SK-N-SH (cell line): Measurements from ENCODE around the gene C10orf62. TPM values are rescaled to one million over a fixed set of nuclear protein-coding genes. Genes with fewer than 3 reads are reported as not detected.

Experiments
- CTCF ChIA-PET: fragments of 300-600, 350-600 bp; formaldehyde crosslinking; extraction: SDS; loops from one replicate; lab custom pipeline; 2021; lab: Yijun Ruan, JAX
- POLR2A ChIA-PET: fragments of 350-600 bp; sonication (Branson Sonifier 250); formaldehyde crosslinking; extraction: SDS; loops from one replicate; lab custom pipeline; 2020; ENCODE audit warnings: antibody characterized with exemption, inconsistent platforms; lab: Yijun Ruan, JAX
- DNase-seq: peaks from one replicate; pipeline ENCODE4 v3.0.0; 2012
- H2AFZ ChIP-seq: fragments of 200-600 bp; sonication (generic); 2 replicates; pipeline ENCODE4 v1.8.1; 2016; ENCODE audit warnings: antibody characterized with exemption, mild to moderate bottlenecking, low read depth
- H3F3A ChIP-seq: fragments of 200-600 bp; sonication (generic); replicated peaks from 2 replicates; pipeline ENCODE3; 2016; ENCODE audit warnings: antibody characterized with exemption, mild to moderate bottlenecking; ENCODE audit not compliant: insufficient read depth
- H3K27ac ChIP-seq, 2 experiments: fragments of 200-500 bp in 1 of 2; fragments of 200-600 bp in 1 of 2; sonication (Bioruptor generic) in 1 of 2; sonication (generic), shearing (Covaris generic) in 1 of 2; 2 replicates each; pipeline versions ENCODE4 v1.5.1 to v1.6.1; 2014 to 2016; ENCODE audit warnings: low read depth in 2 of 2, inconsistent platforms in 1 of 2, low read length in 1 of 2, mild to moderate bottlenecking in 1 of 2, mixed read lengths in 1 of 2
- H3K27me3 ChIP-seq: fragments of 200-600 bp; sonication (generic), shearing (Covaris generic); 2 replicates; pipeline ENCODE4 v1.6.1; 2016; ENCODE audit warnings: mixed run types; ENCODE audit not compliant: insufficient read depth
- H3K36me3 ChIP-seq, 2 experiments: fragments of 200-500 bp in 1 of 2; fragments of 200-600 bp in 1 of 2; sonication (Bioruptor generic) in 1 of 2; sonication (generic) in 1 of 2; replicated peaks in 1 of 2; 2 replicates each; pipeline versions ENCODE3 to v1.5.1; 2014 to 2016; ENCODE audit warnings: low read length in 1 of 2, mild to moderate bottlenecking in 1 of 2; ENCODE audit not compliant: insufficient read depth in 2 of 2, control insufficient read depth in 1 of 2
- H3K4me1 ChIP-seq, 2 experiments: fragments of 200-500 bp in 1 of 2; fragments of 200-600 bp in 1 of 2; sonication (Bioruptor generic) in 1 of 2; sonication (generic), shearing (Covaris generic) in 1 of 2; 2 replicates each; pipeline versions ENCODE4 v1.5.1 to v1.6.1; 2014 to 2016; ENCODE audit warnings: low read depth in 1 of 2, low read length in 1 of 2, mixed run types in 1 of 2; ENCODE audit not compliant: insufficient read depth in 2 of 2, control insufficient read depth in 1 of 2
- H3K4me2 ChIP-seq: fragments of 200-600 bp; sonication (generic), shearing (Covaris generic); 2 replicates; pipeline ENCODE4 v1.6.1; 2017; ENCODE audit warnings: mixed run types
- H3K4me3 ChIP-seq, 2 experiments: fragments of 200-500 bp in 1 of 2; fragments of 200-600 bp in 1 of 2; sonication (Bioruptor generic) in 1 of 2; sonication (generic), shearing (Covaris generic) in 1 of 2; 2 replicates each; pipeline versions ENCODE4 v1.5.1 to v1.8.1; 2014 to 2016; ENCODE audit warnings: low read depth in 2 of 2, inconsistent platforms in 1 of 2, low read length in 1 of 2, mild to moderate bottlenecking in 1 of 2, mixed read lengths in 1 of 2, moderate library complexity in 1 of 2
- H3K79me2 ChIP-seq: fragments of 200-600 bp; sonication (generic); 2 replicates; pipeline ENCODE4 v1.8.1; 2017; ENCODE audit warnings: mild to moderate bottlenecking; ENCODE audit not compliant: insufficient read depth
- H3K9ac ChIP-seq: fragments of 200-600 bp; sonication (generic); 2 replicates; pipeline ENCODE4 v1.6.1; 2017; ENCODE audit warnings: mixed run types
- H3K9me2 ChIP-seq: fragments of 200-600 bp; sonication (generic); 2 replicates; pipeline ENCODE4 v1.6.1; 2017; ENCODE audit warnings: mixed run types
- H3K9me3 ChIP-seq: fragments of 200-600 bp; sonication (generic); 2 replicates; pipeline ENCODE4 v1.6.1; 2017; ENCODE audit warnings: mixed run types, mild to moderate bottlenecking, moderate library complexity
- H4K20me1 ChIP-seq: fragments of 200-600 bp; sonication (generic); 2 replicates; pipeline ENCODE4 v1.6.1; 2017; ENCODE audit warnings: mild to moderate bottlenecking, mixed run types; ENCODE audit not compliant: insufficient read depth
- ELF1 ChIP-seq: IDR thresholded peaks from 2 replicates; pipeline ENCODE4 v1.4.0; 2012
- FOXM1 ChIP-seq: IDR thresholded peaks from 2 replicates; pipeline ENCODE4 v1.4.0; 2012; ENCODE audit warnings: low read depth, mild to moderate bottlenecking
- GATA2 ChIP-seq: sonication (generic); formaldehyde crosslinking; IDR thresholded peaks from 2 replicates; pipeline ENCODE4 v1.5.0; 2020; ENCODE audit warnings: mild to moderate bottlenecking, missing genetic modification reagents
- JUND ChIP-seq: IDR thresholded peaks from 2 replicates; pipeline ENCODE4 v1.4.0; 2012
- MAX ChIP-seq: IDR thresholded peaks from 2 replicates; pipeline ENCODE4 v1.4.0; 2012; ENCODE audit warnings: low read depth
- MXI1 ChIP-seq: IDR thresholded peaks from 2 replicates; pipeline ENCODE4 v1.6.1; 2012; ENCODE audit warnings: mild to moderate bottlenecking, low read depth, low read length, improper control_type of control experiment
- PBX3 ChIP-seq: IDR thresholded peaks from 2 replicates; pipeline ENCODE4; 2012
- POLR2AphosphoS5 ChIP-seq: IDR thresholded peaks from 2 replicates; pipeline ENCODE4 v1.6.1; 2012; ENCODE audit warnings: low read depth, low read length
- RFX5 ChIP-seq: IDR thresholded peaks from 2 replicates; pipeline ENCODE4 v1.6.1; 2012; ENCODE audit warnings: mild to moderate bottlenecking, improper control_type of control experiment, low read length
- RXRA ChIP-seq: IDR thresholded peaks from 2 replicates; pipeline ENCODE4 v1.4.0; 2012; ENCODE audit warnings: low read depth, mild to moderate bottlenecking, borderline replicate concordance
- SIN3A ChIP-seq: IDR thresholded peaks from 2 replicates; pipeline ENCODE4 v1.6.1; 2012; ENCODE audit warnings: low read depth, mild to moderate bottlenecking, low read length, moderate library complexity, borderline replicate concordance
- USF1 ChIP-seq: IDR thresholded peaks from 2 replicates; pipeline ENCODE4 v1.4.0; 2012; ENCODE audit warnings: low read depth, borderline replicate concordance
- ZBTB33 ChIP-seq: IDR thresholded peaks from 2 replicates; pipeline ENCODE4 v1.4.0; 2012; ENCODE audit warnings: low read depth, borderline replicate concordance
- WGBS: methylation state at CpG from one replicate; pipeline ENCODE4 v1.1.6; 2017; ENCODE audit warnings: low lambda C conversion rate; 5-methylcytosine and 5-hydroxymethylcytosine counted together
- polyA plus RNA-seq, 3 experiments: library from polyadenylated mRNA; depleted of rRNA; stranded (reverse); fragments of >200 nt; gene quantifications; 2 replicates each; pipeline ENCODE4 v1.2.3, GENCODE V29; 2012
- TF ChIP-seq, protein P1 (sequence below): fragments of 150-350 bp; IDR thresholded peaks from 2 replicates; pipeline ENCODE4 v1.6.1; 2017; ENCODE audit warnings: antibody characterized with exemption, low read length, low read depth, borderline replicate concordance

C10orf62 gene
- polyA plus RNA-seq, 1 of the 3 experiments (the other 2 are of a cell fraction) = 0.07 TPM

GRCh38 chr10:97583476-97583875 lies 6.0 kb upstream of the C10orf62 start:
- no peaks in the 10 kb centered on the region for H3K9me3 ChIP-seq
- H2AFZ ChIP-seq = peak overlapping the region; percentile 85; the same call in 1 of the 2 replicates
- ChIA-PET CTCF (interaction anchor here (1.4 to 7.1 kb wide), 3 partner anchors 12 to 30 kb away, joined by 4 to 60 read pairs (median 7); partner anchors contain the start of gene ANKRD2), POLR2A (interaction anchor here (0.9 kb wide), 1 partner anchor 10 kb away, joined by 3 read pairs; no protein-coding TSS in a partner anchor)
- H3F3A ChIP-seq = no peaks in the 10 kb centered on the region
- H3K9me2 ChIP-seq = no peaks in the 10 kb centered on the region
- WGBS = 95% methylated on average over 6 of the region's 13 CpGs
- H3K4me3 ChIP-seq = no peak overlapping the region
- peaks cover 0 to 21% of the 10 kb centered on the region in 2 experiments; a peak in 1 of 4 replicates for H3K4me1 ChIP-seq
- no peaks in the 10 kb centered on the region for H3K27me3 ChIP-seq
- H3K27ac ChIP-seq = peak overlapping the region in 1 of 2 experiments; percentile 62; a peak in 2 of 4 replicates
- DNase-seq = peak; percentile 22
- no peak overlapping the region for H3K9ac ChIP-seq
- H3K36me3 ChIP-seq = no peaks in the 10 kb centered on the region
- H3K79me2 ChIP-seq = no peaks in the 10 kb centered on the region
- TF ChIP-seq SIN3A (no peak), FOXM1 (no peak), RXRA (no peak), RFX5 (no peak), ZBTB33 (no peak), ELF1 (no peak)
- no peaks in the 10 kb centered on the region for H4K20me1 ChIP-seq
- H3K4me2 ChIP-seq = no peak overlapping the region

DNA sequence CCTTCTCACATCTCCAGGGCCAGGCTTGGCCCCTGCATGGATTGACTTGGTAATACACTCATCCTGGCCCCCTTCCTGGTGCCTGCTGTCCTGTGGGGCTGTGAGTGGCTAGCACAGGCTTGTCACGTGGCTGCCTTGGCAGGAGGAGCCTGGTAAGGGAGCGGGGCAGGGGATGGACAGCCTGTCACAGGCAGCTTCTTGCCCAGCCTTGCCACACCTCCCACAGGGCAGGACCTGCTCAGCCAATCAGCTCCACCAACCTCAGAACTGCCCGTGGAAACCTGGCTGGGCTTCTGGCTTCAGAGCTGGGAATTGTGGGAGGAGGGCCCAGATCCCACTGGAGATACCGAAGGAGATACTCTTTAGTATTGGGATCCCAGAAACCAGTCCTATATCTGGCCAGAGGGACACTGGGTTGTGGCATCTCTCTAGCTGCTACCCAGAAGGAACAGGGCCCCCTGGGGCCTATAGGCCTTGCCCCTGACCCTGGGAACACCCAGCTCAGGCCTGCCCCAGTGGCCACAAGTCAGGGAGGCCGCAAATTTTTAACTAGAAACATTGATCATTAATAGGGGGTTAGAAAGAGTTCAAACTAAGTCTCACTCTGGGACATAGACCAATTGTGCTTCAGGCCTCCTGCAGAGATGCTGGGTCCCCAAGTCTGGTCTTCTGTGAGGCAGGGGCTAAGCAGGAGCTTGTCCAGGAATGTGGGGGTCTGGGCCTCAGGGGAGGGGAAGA lies 5.3 kb upstream of the C10orf62 start, which contains the start of gene HOGA1:
TSS of gene HOGA1 (plus strand) at position 330 of the 738 bp plus-strand sequence. CDS start at position 645, 315 bp downstream.
- POLR2A ChIA-PET = interaction anchor here (0.9 to 1.3 kb wide), 2 partner anchors 9 to 100 kb away, joined by 3 to 4 read pairs; no protein-coding TSS in a partner anchor
- H2AFZ ChIP-seq = peak within 1 kb of the TSS; percentile 85; the same call in 1 of the 2 replicates

More for the DNA sequence above, 5.3 kb upstream of the C10orf62 start, which contains the start of gene HOGA1:
- H3K4me3 ChIP-seq = no peak within 1 kb of the TSS; a peak in 1 of 4 replicates
- no peak within 1 kb of the TSS for H3K9ac ChIP-seq
- no peak for TF ChIP-seq JUND
- TF ChIP-seq MAX = peak; percentile 62; the same call in 1 of the 2 replicates
- peak; percentile 64; the same call in 1 of the 2 replicates for TF ChIP-seq RFX5
- peak; percentile 84 for TF ChIP-seq MXI1
- TF ChIP-seq PBX3 = peak; percentile 40; the same call in 1 of the 2 replicates
- TF ChIP-seq GATA2 (CRISPR knock-in tag) = peak; percentile 68; the same call in 1 of the 2 replicates
- no peak for TF ChIP-seq ZBTB33
- 0 out of 2 replicates have a peak, but pooled peaks have one; percentile 30 for TF ChIP-seq POLR2AphosphoS5
- peak; percentile 89 for TF ChIP-seq USF1
- TF ChIP-seq, protein P1, sequence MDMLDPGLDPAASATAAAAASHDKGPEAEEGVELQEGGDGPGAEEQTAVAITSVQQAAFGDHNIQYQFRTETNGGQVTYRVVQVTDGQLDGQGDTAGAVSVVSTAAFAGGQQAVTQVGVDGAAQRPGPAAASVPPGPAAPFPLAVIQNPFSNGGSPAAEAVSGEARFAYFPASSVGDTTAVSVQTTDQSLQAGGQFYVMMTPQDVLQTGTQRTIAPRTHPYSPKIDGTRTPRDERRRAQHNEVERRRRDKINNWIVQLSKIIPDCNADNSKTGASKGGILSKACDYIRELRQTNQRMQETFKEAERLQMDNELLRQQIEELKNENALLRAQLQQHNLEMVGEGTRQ = peak; percentile 49; the same call in 1 of the 2 replicates
- CTCF ChIA-PET = interaction anchor here (1.4 to 7.1 kb wide), 3 partner anchors 12 to 31 kb away, joined by 4 to 60 read pairs (median 7); partner anchors contain the start of gene ANKRD2
- no peaks in the 10 kb centered on the region for H3K9me3 ChIP-seq
- peaks cover 0 to 21% of the 10 kb centered on the region in 2 experiments; a peak in 1 of 4 replicates for H3K4me1 ChIP-seq
- peak; percentile 89 for DNase-seq
- H3K27me3 ChIP-seq = no peaks in the 10 kb centered on the region
- H3F3A ChIP-seq = no peaks in the 10 kb centered on the region
- H3K4me2 ChIP-seq = peak within 1 kb of the TSS; percentile 0; the same call in 1 of the 2 replicates
- H3K36me3 ChIP-seq = no peaks in the 10 kb centered on the region
- H3K9me2 ChIP-seq = no peaks in the 10 kb centered on the region
- no peaks in the 10 kb centered on the region for H4K20me1 ChIP-seq
- H3K79me2 ChIP-seq = no peaks in the 10 kb centered on the region
- WGBS = 88% methylated on average over 1 of the region's 5 CpGs
- H3K27ac ChIP-seq = peak within 1 kb of the TSS; percentile 16 to 72; a peak in 3 of 4 replicates
